Endothelial cell of umbilical vein (primary cell): ENCODE results near the gene ZMYM3. TPM values are rescaled to one million over a fixed set of nuclear protein-coding genes. Genes with fewer than 3 reads are reported as not detected.

Experiments
- BruUV-seq: library from RNA; stranded (reverse); fragments of 400-500 nt; replicated peaks from 2 replicates; lab custom pipeline; 2021; lab: Mats Ljungman, UMichigan
- CTCF ChIA-PET: fragments of 300-600, 350-600 bp; sonication (Branson Sonifier 250); formaldehyde crosslinking; loops from one replicate; lab custom pipeline; 2021; ENCODE audit warnings: antibody characterized with exemption, inconsistent platforms; lab: Charles Lee
- POLR2A ChIA-PET: fragments of 300-600, 350-600 bp; sonication (Branson Sonifier 250); formaldehyde crosslinking; loops from one replicate; lab custom pipeline; 2021; ENCODE audit warnings: antibody characterized with exemption, inconsistent platforms; lab: Charles Lee
- DNase-seq: peaks from one replicate; pipeline ENCODE4 v3.0.0-alpha.2; 2011; ENCODE audit warnings: low read depth, low spot score
- FAIRE-seq: peaks from 2 replicates; lab custom pipeline; 2011; peaks lifted over from hg19 to GRCh38; lab: Jason Lieb, UNC
- H2AFZ ChIP-seq: 2 replicates; pipeline ENCODE4 v1.6.0; 2012; ENCODE audit warnings: low read depth, low read length, control low read depth, inconsistent platforms
- H3K27ac ChIP-seq: 2 replicates; pipeline ENCODE4 v1.5.1; 2011; ENCODE audit warnings: low read depth, mild to moderate bottlenecking, control low read depth, low read length, moderate library complexity; ENCODE audit not compliant: insufficient read depth
- H3K27me3 ChIP-seq, 2 experiments: 2 replicates each; pipeline versions ENCODE4 v1.6.0 to v1.6.1; 2011; ENCODE audit warnings: low read length in 2 of 2, mixed read lengths in 1 of 2; ENCODE audit not compliant: control insufficient read depth in 2 of 2, insufficient read depth in 2 of 2
- H3K36me3 ChIP-seq, 2 experiments: 2 replicates in 1 of 2; 3 replicates in 1 of 2; pipeline ENCODE4 v1.5.1; 2011; ENCODE audit warnings: low read length in 2 of 2, mild to moderate bottlenecking in 1 of 2, moderate library complexity in 1 of 2; ENCODE audit not compliant: control insufficient read depth in 2 of 2, insufficient read depth in 2 of 2; ENCODE audit errors: extremely low read depth in 1 of 2
- H3K4me1 ChIP-seq: 3 replicates; pipeline ENCODE4 v1.5.1; 2011; ENCODE audit warnings: mild to moderate bottlenecking, low read length; ENCODE audit not compliant: control insufficient read depth, insufficient read depth; ENCODE audit errors: extremely low read depth
- H3K4me2 ChIP-seq: 2 replicates; pipeline ENCODE4 v1.6.1; 2011; ENCODE audit warnings: low read length, control low read depth, mixed read lengths; ENCODE audit not compliant: insufficient read depth
- H3K4me3 ChIP-seq, 3 experiments: fragments of 200-600 bp in 1 of 3; sonication (generic), shearing (Covaris generic) in 1 of 3; replicated peaks in 1 of 3; 2 replicates each; pipeline ENCODE4 v1.5.1; 2011 to 2016; ENCODE audit warnings: control low read depth in 3 of 3, low read length in 3 of 3, mild to moderate bottlenecking in 2 of 3, inconsistent platforms in 1 of 3, low read depth in 1 of 3, moderate library complexity in 1 of 3; ENCODE audit not compliant: insufficient read depth in 1 of 3
- H3K79me2 ChIP-seq: 2 replicates; pipeline ENCODE4 v1.6.0; 2012; ENCODE audit warnings: low read length, inconsistent platforms; ENCODE audit not compliant: control insufficient read depth, insufficient read depth
- H3K9ac ChIP-seq: replicated peaks from 2 replicates; pipeline ENCODE3; 2011; ENCODE audit warnings: low read length, control low read depth; ENCODE audit not compliant: insufficient read depth; ENCODE audit errors: extremely low read depth
- H3K9me1 ChIP-seq: replicated peaks from 3 replicates; pipeline ENCODE4 v1.6.0; 2011; ENCODE audit warnings: mild to moderate bottlenecking, low read length; ENCODE audit not compliant: control insufficient read depth, insufficient read depth; ENCODE audit errors: extremely low read depth
- H3K9me3 ChIP-seq: replicated peaks from 2 replicates; pipeline ENCODE4 v1.5.1; 2012; ENCODE audit warnings: low read length, inconsistent platforms; ENCODE audit not compliant: control insufficient read depth, insufficient read depth
- H4K20me1 ChIP-seq: replicated peaks from 2 replicates; pipeline ENCODE3; 2011; ENCODE audit warnings: mild to moderate bottlenecking, low read length; ENCODE audit not compliant: control insufficient read depth, insufficient read depth; ENCODE audit errors: extremely low read depth
- CTCF ChIP-seq, 2 donors: IDR thresholded peaks; 1 replicate in 1 of 2; 2 replicates in 1 of 2; pipeline ENCODE4 v1.5.1; 2011; ENCODE audit warnings: low read length in 2 of 2, mild to moderate bottlenecking in 2 of 2, moderate library complexity in 2 of 2, control low read depth in 1 of 2, inconsistent platforms in 1 of 2, low read depth in 1 of 2; ENCODE audit not compliant: insufficient read depth in 1 of 2; ENCODE audit errors: extremely low read depth in 1 of 2
- EZH2 ChIP-seq: IDR thresholded peaks from 2 replicates; pipeline ENCODE4 v1.6.1; 2012; ENCODE audit warnings: borderline replicate concordance, low read depth, mild to moderate bottlenecking, moderate library complexity, low read length, inconsistent platforms; ENCODE audit not compliant: severe bottlenecking
- FOS ChIP-seq: IDR thresholded peaks from 2 replicates; pipeline ENCODE4 v1.6.1; 2011; ENCODE audit warnings: mild to moderate bottlenecking, low read length, moderate library complexity, borderline replicate concordance; ENCODE audit not compliant: insufficient read depth
- GATA2 ChIP-seq: IDR thresholded peaks from 2 replicates; pipeline ENCODE4 v1.7.0; 2011; ENCODE audit warnings: low read depth, mild to moderate bottlenecking, moderate library complexity, mixed read lengths, low read length; ENCODE audit not compliant: insufficient read length, insufficient read depth
- JUN ChIP-seq: IDR thresholded peaks from 2 replicates; pipeline ENCODE4 v1.6.1; 2011; ENCODE audit warnings: borderline replicate concordance, low read depth; ENCODE audit not compliant: insufficient read length, insufficient read depth
- MAX ChIP-seq: IDR thresholded peaks from 2 replicates; pipeline ENCODE4 v1.6.1; 2011; ENCODE audit not compliant: insufficient read depth, insufficient read length
- MYC ChIP-seq: IDR thresholded peaks from one replicate; pipeline ENCODE4 v1.6.1; 2011; ENCODE audit warnings: mild to moderate bottlenecking, low read depth, low read length
- POLR2A ChIP-seq: IDR thresholded peaks from 2 replicates; pipeline ENCODE4 v1.6.1; 2012; ENCODE audit warnings: low read depth, mild to moderate bottlenecking, control low read depth, low read length
- POLR2AphosphoS5 ChIP-seq: IDR thresholded peaks from 2 replicates; pipeline ENCODE4 v1.6.1; 2012; ENCODE audit warnings: low read depth, mild to moderate bottlenecking, control low read depth, low read length, moderate library complexity; ENCODE audit not compliant: insufficient read depth
- dilution Hi-C: fragments of 300-500 bp; cut with MboI; formaldehyde crosslinking; loops from one replicate; pipeline ENCODE4 v1.15.0; 2019; ENCODE audit warnings: low sequenced_read_pairs; ENCODE audit not compliant: extremely low pct_ligation_motif_present
- intact Hi-C: fragments of 100-400 bp; cut with micrococcal nuclease; formaldehyde crosslinking; loops from one replicate; pipeline ENCODE4 v1.10.0; 2022
- polyA plus RNA-seq, 4 experiments: library from polyadenylated mRNA; depleted of rRNA in 3 of 4; stranded (reverse) in 3 of 4; unstranded in 1 of 4; fragments of >200 nt; gene quantifications; 2 replicates each; pipeline versions ENCODE4 v1.2.1 to v1.2.3, GENCODE V29; 2011 to 2012; ENCODE audit warnings: missing spikeins in 1 of 4
- total RNA-seq: library from RNA; stranded (reverse); gene quantifications from 2 replicates; pipeline ENCODE4 v1.2.3, GENCODE V29; 2021

The ZMYM3 gene
- total and polyA plus RNA-seq, 2 donors (not counting 3 experiments of a cell fraction or from before 2014, with no cell fraction given), result 26.5 to 32.9 TPM

- DNase-seq (no peak), FAIRE-seq (no peak)
- no peak overlapping the region for H3K4me2 ChIP-seq
- no peak overlapping the region for H3K9ac ChIP-seq
- BruUV-seq, result no TSS peak
- intact Hi-C loops (no loop called here), dilution Hi-C loops (no loop called here)
- H3K4me3 ChIP-seq, result no peak overlapping the region
- H2AFZ ChIP-seq, result no peak overlapping the region
- CTCF ChIA-PET, result no interaction called here
- H3K27ac ChIP-seq, result no peak overlapping the region
- no peaks in the 10 kb centered on the region for H3K9me1 ChIP-seq
- POLR2A ChIA-PET, result no interaction called here
- no peak for TF ChIP-seq MYC
- no peak for TF ChIP-seq FOS
- TF ChIP-seq POLR2A, result no peak
- no peak for TF ChIP-seq GATA2
- no peaks in the 10 kb centered on the region for H3K27me3 ChIP-seq
- H3K36me3 ChIP-seq, result peaks cover 0 to 29% of the 10 kb centered on the region in 2 experiments
- peaks cover 7% of the 10 kb centered on the region for H3K79me2 ChIP-seq
- H3K4me1 ChIP-seq, result peaks cover 8% of the 10 kb centered on the region
- H4K20me1 ChIP-seq, result no peaks in the 10 kb centered on the region
- H3K9me3 ChIP-seq, result no peaks in the 10 kb centered on the region
Measured at GRCh38 chrX:71250841-71251240, 3.1 kb downstream of the ZMYM3 start.

- H3K27me3 ChIP-seq, result no peaks in the 10 kb centered on the region
- H3K79me2 ChIP-seq, result no peaks in the 10 kb centered on the region
- intact Hi-C loops (no loop called here), dilution Hi-C loops (no loop called here)
- no peak overlapping the region for H3K27ac ChIP-seq
- no peak overlapping the region for H3K4me3 ChIP-seq
- no TSS peak for BruUV-seq
- no peaks in the 10 kb centered on the region for H3K9me3 ChIP-seq
- no peak overlapping the region for H3K4me2 ChIP-seq
- FAIRE-seq (no peak), DNase-seq (no peak)
- H3K4me1 ChIP-seq, result no peaks in the 10 kb centered on the region
- H4K20me1 ChIP-seq, result no peaks in the 10 kb centered on the region
- TF ChIP-seq POLR2AphosphoS5 (no peak), POLR2A (no peak), EZH2 (no peak), CTCF (IDR thresholded peaks at IDR 0.05; ENCODE audit: extremely low read depth in 1 of 2, insufficient read depth in 1 of 2, low read depth in 1 of 2, low read length in 2 of 2) (no peak), MAX (no peak), JUN (no peak), FOS (no peak), MYC (no peak), GATA2 (no peak)
- H3K36me3 ChIP-seq, result peaks cover 0 to 60% of the 10 kb centered on the region in 2 experiments
- POLR2A ChIA-PET, result interaction anchor here (0.6 kb wide), 1 partner anchor 9 kb away, joined by 7 read pairs; no protein-coding TSS in a partner anchor
- H3K9me1 ChIP-seq, result no peaks in the 10 kb centered on the region
- H3K9ac ChIP-seq, result no peak overlapping the region
- H2AFZ ChIP-seq, result no peak overlapping the region
- CTCF ChIA-PET, result no interaction called here
Measured at GRCh38 chrX:71245159-71245558, 8.8 kb downstream of the ZMYM3 start.
